ENCODE data around the gene STIM2.

The STIM2 gene

DNA sequence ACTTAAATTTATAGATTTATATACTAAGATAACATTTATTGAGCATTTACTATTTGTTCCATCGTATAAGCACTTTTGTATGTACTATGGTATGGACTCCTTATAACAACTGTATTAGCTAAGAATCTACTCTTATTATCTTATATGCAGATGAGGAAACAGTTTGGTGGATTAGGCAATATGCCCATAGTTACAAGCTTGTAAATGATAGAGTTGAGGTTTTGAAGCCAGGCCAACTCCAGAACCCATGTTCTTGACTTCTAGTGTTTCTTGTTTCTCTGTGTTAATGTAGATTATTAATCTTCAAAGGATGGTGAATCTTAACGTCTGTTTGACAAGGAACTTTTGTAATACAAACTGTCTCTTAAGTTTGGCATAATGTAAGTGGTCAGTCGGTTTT, 71.3 kb downstream of the STIM2 start:
- ChIA-PET CTCF (no interaction called here), POLR2A (no interaction called here)
- no peak for DNase-seq (ENCODE audit: low read depth, low spot score)
- TF ChIP-seq, protein P1, sequence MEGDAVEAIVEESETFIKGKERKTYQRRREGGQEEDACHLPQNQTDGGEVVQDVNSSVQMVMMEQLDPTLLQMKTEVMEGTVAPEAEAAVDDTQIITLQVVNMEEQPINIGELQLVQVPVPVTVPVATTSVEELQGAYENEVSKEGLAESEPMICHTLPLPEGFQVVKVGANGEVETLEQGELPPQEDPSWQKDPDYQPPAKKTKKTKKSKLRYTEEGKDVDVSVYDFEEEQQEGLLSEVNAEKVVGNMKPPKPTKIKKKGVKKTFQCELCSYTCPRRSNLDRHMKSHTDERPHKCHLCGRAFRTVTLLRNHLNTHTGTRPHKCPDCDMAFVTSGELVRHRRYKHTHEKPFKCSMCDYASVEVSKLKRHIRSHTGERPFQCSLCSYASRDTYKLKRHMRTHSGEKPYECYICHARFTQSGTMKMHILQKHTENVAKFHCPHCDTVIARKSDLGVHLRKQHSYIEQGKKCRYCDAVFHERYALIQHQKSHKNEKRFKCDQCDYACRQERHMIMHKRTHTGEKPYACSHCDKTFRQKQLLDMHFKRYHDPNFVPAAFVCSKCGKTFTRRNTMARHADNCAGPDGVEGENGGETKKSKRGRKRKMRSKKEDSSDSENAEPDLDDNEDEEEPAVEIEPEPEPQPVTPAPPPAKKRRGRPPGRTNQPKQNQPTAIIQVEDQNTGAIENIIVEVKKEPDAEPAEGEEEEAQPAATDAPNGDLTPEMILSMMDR (IDR thresholded peaks at IDR 0.05; ENCODE audit: insufficient read depth, low read length, missing control alignments): no peak
- H3K4me3 ChIP-seq (ENCODE audit: low read depth, low read length): no peak overlapping the region

DNA sequence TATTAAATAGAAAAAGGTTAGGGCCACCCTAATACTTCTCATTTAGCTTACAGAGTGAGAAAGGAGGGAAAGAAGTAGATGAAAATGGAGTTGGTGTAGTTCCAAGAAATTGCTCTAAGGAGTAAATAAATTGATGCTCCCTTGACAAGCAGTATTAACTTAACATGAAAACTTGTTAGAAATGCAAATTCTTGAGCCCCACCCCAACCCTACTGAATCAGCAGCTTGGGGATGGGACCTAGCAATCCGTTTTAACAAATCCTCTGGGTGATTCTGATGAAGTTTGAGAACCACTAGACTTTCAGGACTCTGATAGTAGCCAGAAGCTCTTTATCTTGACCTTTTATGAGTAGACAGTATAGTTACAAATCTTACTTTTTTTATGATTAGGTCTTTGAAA, 74.8 kb downstream of the STIM2 start:
- CTCF ChIA-PET: no interaction called here
- DNase-seq (ENCODE audit: low read depth, low spot score): no peak
- no peak overlapping the region for H3K4me3 ChIP-seq (ENCODE audit: low read depth, low read length)
- TF ChIP-seq, protein P1 (IDR thresholded peaks at IDR 0.05; ENCODE audit: insufficient read depth, low read length, missing control alignments): no peak
- POLR2A ChIA-PET: no interaction called here

DNA sequence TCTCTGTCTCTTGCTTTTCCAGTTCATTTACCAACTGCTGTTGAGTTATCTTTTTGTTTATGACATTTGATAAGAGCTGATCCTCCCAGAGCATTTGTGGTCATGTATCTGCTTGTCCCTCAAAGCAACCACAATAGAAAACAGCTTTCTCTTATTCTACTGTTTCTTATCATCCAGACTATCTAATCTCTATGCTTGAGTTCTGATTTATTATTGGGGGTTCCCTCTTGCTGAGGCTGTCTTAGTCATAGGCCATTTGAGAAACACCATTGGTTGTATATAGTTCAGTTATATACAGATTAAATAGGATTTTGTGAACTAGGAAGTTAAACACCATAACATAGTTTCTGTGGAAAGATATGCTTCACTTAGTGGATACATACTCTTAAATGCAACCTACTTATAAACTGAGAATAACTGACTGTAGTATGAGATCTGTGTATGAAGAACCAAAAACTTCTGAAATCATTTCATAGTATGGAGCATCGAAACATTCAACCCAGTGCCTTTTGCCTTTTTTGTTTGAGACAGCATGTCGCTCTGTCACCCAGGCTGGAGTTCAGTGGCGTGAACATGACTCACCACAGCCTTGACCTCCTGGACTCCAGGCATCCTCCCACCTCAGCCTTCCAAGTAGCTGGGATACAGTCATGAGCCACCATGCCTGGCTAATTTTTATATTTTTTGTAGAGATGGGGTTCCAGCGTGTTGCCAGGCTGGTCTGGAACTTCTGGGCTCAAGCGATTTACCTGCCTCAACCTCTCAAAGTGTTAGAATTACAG, 75.8 kb downstream of the STIM2 start:
- POLR2A ChIA-PET: no interaction called here
- CTCF ChIA-PET: no interaction called here
- DNase-seq (ENCODE audit: low read depth, low spot score): no peak
- TF ChIP-seq, protein P1 (IDR thresholded peaks at IDR 0.05; ENCODE audit: insufficient read depth, low read length, missing control alignments): no peak
- no peak overlapping the region for H3K4me3 ChIP-seq (ENCODE audit: low read depth, low read length)

DNA sequence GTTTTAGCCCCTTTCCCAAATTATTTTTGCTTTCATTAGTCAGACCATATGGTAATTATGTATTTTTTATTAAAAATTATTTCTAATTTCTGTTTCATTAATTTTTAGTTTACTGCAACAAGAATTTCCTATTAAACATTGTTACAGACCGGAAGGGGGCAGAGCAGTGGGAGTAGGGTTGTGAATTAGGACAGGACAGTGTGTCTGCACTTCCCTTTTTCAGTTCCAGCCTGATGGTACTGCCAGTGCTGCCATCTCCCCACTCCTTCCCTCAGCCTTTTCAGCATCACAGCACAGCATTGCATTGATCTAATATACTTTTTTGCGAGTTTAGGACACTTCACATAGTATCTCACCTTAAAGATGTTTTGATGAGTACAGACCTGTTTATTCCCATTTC, 76.5 kb downstream of the STIM2 start:
- CTCF ChIA-PET: no interaction called here
- H3K4me3 ChIP-seq (ENCODE audit: low read depth, low read length): no peak overlapping the region
- TF ChIP-seq, protein P1 (IDR thresholded peaks at IDR 0.05; ENCODE audit: insufficient read depth, low read length, missing control alignments): no peak
- no peak for DNase-seq (ENCODE audit: low read depth, low spot score)
- POLR2A ChIA-PET: no interaction called here

DNA sequence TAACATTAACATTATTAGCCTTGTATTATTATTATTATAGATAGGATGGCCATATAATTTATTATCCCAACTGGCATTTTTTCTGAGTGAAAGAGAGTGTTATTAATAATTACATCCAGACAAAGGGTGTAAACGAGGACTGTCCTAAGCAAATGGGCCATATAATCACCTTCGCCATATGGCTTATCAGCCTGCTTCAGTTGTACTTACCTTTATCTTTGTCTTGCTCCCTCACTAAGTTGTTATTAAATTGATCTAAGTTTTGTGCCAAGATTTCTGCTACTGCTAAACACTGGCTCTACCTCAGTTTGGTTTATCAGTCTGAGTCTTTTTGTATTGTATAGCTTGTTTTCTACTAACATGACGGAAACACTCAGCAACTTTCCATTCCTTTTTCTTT, 76.9 kb downstream of the STIM2 start:
- DNase-seq (ENCODE audit: low read depth, low spot score): no peak
- TF ChIP-seq, protein P1 (IDR thresholded peaks at IDR 0.05; ENCODE audit: insufficient read depth, low read length, missing control alignments): no peak
- CTCF ChIA-PET: interaction anchor here (0.6 kb wide), 1 partner anchor 26 kb away, joined by 3 read pairs; no protein-coding TSS in a partner anchor
- H3K4me3 ChIP-seq (ENCODE audit: low read depth, low read length): no peak overlapping the region
- POLR2A ChIA-PET: no interaction called here

DNA sequence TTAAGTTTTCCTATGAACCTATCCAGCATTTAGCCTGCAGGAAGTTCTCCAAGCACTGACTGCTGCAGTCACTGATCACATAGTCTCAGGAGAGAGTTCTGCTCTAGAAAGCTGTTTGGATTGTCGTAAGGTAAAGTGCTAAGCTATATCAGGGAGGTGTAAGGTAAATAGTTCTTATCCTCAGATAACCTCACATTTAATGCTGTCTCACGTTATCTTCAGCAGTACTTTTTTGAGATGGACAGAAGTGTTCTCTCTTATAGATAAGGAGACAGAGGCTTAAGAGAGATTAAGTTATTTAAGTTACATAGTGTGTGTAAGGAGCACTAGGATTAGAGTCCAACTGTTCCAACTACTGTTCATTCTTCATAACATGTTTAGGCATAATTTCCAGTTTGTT, 77.9 kb downstream of the STIM2 start:
- ChIA-PET CTCF (no interaction called here), POLR2A (no interaction called here)
- DNase-seq (ENCODE audit: low read depth, low spot score): no peak
- H3K4me3 ChIP-seq (ENCODE audit: low read depth, low read length): no peak overlapping the region
- TF ChIP-seq, protein P1 (IDR thresholded peaks at IDR 0.05; ENCODE audit: insufficient read depth, low read length, missing control alignments): no peak
